GM10248 (cell line): ENCODE results near the gene WDR18.
"Not testable (repeated sequence)": the region's sequence is repeated elsewhere in the genome, so short reads cannot be mapped to it uniquely, and the experiment has no call there.

Experiments used
- CTCF ChIA-PET: fragments of 300-600 bp; sonication (Branson Sonifier 250); formaldehyde crosslinking; extraction: SDS; loops from one replicate; lab custom pipeline; 2021; ENCODE audit warnings: antibody characterized with exemption; lab: Yijun Ruan, JAX
- POLR2A ChIA-PET: fragments of 350-650 bp; sonication (Branson Sonifier 250); formaldehyde crosslinking; extraction: SDS; loops from one replicate; lab custom pipeline; 2020; ENCODE audit warnings: antibody characterized with exemption; lab: Yijun Ruan, JAX
- DNase-seq: peaks from one replicate; pipeline ENCODE4 v3.0.0; 2012; ENCODE audit errors: extremely low spot score
- TF ChIP-seq, protein P1 (sequence below): IDR thresholded peaks from 2 replicates; pipeline ENCODE4 v1.5.1; 2012; ENCODE audit warnings: mild to moderate bottlenecking, low read depth; ENCODE audit errors: extremely low read depth, missing control alignments, control extremely low read depth

The WDR18 gene

DNA sequence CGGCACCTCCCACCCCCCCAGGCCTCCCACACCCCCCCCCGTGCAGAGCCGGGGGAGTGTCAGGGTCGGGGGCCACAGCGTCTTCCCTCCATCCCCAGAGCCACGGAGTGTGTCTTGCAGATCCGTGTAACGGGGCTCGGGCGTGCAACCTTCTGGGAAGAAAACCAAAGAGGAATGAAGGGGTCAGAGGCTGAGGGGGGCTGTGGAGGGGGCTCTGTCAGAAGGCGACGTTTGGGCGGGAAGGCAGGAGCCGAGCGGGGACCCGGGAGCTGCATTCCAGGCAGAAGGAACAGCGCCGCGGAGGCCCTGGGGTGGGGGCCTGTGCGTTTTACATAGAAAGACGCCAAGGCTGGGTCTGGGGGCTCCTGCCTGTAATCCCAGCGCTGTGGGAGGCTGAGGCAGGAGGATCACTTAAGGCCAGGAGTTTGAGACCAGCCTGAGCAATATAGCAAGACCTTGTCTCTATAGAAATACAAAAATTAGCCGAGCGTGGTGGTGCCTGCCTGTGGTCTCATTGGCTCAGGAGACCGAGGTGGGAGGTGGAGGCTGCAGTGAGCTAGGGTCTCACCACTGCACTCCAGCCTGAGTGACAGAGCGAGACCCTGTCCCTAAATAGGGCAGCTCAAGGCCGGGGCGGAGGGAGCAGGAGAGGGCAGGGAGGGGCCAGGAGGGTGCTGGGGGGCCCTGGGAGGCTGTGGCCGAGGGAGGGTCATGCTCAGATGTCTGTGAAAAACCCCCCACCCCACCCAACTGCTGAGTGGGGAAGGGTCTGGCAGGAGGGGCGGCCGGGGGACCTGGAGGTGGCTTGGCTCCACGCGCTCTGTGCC is 30.5 kb upstream of the WDR18 start:
- ChIA-PET POLR2A (no interaction called here), CTCF (no interaction called here)
- TF ChIP-seq, protein P1, sequence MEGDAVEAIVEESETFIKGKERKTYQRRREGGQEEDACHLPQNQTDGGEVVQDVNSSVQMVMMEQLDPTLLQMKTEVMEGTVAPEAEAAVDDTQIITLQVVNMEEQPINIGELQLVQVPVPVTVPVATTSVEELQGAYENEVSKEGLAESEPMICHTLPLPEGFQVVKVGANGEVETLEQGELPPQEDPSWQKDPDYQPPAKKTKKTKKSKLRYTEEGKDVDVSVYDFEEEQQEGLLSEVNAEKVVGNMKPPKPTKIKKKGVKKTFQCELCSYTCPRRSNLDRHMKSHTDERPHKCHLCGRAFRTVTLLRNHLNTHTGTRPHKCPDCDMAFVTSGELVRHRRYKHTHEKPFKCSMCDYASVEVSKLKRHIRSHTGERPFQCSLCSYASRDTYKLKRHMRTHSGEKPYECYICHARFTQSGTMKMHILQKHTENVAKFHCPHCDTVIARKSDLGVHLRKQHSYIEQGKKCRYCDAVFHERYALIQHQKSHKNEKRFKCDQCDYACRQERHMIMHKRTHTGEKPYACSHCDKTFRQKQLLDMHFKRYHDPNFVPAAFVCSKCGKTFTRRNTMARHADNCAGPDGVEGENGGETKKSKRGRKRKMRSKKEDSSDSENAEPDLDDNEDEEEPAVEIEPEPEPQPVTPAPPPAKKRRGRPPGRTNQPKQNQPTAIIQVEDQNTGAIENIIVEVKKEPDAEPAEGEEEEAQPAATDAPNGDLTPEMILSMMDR = no peak
- no peak for DNase-seq

DNA sequence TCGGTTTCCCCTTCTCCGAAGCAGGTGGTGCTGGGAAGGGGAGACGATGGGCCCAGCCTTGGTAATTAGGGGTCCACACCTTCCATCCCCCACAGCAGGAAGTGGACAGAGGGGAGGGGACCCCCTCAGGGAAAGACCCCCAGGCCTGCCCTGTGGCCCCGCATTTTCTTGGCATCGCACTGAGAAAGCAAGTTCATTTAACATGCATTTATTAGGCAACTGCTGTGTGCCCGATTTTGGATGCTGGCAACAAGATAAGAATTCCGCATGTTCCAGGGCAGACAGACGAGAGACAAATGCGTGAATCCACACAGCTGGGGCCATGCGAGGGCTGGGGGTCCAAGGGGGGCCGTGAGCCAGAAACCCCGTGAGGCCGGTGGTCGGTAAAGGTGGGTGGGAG is 29.9 kb upstream of the WDR18 start:
- POLR2A ChIA-PET = interaction anchor here (1.0 kb wide), 1 partner anchor 11 kb away, joined by 4 read pairs; no protein-coding TSS in a partner anchor
- no peak for DNase-seq
- CTCF ChIA-PET = interaction anchor here (0.6 to 2.3 kb wide), 5 partner anchors 11 to 98 kb away, joined by 3 to 9 read pairs (median 3); no protein-coding TSS in a partner anchor
- TF ChIP-seq, protein P1 = no peak

DNA sequence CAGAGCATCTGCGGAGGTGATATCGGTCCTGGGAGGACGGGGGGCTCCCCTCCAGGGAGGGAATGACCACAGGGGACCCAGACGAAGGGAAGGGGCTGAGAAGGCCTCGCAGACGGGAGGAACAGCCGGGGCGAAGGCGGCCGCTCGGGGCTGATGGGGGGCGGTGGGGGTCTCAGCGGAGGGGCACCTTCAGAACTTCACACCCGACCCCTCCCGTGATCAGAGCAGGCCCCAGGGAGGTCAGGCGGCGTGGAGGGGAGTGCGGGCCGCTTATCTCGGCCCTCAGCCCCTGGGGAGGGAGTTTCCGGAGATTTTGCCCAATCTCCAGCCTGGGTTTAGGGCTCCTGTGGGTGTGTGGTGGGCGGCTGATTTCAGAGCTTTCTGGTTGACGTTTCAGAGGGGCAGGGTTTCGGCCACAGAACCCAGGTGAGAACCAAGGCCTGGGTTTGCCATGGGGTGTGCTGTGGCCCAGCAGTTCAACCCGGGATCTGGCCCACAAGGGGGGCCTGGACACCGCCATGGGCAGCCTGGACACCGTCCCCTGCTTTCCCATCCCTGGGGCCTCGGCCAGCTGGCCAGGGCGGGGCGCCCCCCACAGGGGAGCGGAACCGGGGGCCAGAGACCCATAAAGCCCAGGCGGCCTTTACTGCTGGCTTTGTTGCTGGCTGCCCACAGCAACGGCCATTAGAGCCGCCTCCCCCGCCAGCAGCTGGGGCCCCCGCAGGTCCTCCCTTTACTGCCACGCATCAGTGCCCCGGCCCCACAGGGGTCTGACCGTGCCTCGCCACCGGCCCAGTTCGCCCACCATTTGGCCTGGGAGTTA is 29.3 kb upstream of the WDR18 start:
- peak; percentile 90 for DNase-seq
- ChIA-PET POLR2A (interaction anchor here (1.0 kb wide), 1 partner anchor 12 kb away, joined by 4 read pairs; no protein-coding TSS in a partner anchor), CTCF (interaction anchor here (0.6 to 2.3 kb wide), 6 partner anchors 10 to 99 kb away, joined by 3 to 9 read pairs (median 3); no protein-coding TSS in a partner anchor)
- TF ChIP-seq, protein P1 = no peak

DNA sequence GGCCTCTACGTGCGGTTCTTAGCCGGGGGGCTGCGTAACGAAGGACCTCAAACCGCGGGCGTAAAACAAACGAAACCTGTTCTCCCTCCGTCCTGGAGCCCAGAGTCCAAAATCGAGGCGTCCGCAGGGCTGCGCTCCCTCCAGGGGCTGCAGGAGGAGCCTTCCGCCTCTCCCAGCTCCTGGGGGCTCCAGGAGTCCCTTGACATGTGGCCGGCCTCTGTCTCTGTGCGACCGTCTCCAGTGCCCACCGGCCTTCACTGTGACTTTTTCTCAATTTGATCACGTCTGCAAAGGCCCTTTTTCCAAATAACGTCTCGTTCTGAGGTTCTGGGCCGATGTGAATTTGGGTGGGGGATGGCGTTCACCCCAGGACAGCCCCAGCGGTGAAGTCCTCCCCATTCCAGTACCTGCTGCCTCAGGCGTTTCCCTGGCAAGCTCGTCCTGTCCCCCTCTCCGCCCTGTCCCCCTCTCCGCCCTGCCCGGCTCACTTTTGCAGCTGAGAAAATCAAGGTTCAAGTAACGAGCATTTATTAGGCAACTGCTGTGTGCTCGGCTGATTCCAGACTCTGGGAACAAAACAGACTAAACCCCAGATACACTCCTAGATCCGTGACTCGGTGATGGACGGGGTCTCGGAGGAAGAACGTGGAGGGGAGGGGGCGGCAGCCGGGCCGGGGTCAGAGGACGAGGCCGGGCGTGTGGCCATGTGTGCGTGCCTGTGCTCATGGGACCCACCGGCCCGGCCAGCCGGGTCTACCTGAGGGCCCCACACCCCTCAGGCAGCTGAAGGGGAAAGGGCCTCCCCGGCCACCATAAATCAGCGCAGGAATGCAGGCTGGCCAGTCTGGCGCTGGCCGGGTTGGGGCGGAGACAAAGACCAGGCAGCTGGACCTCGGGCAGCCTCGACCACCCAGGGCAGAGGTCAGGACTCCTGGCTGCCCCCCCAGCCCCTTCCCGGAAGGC is 28.1 kb upstream of the WDR18 start:
- TF ChIP-seq, protein P1 = no peak
- DNase-seq = no peak
- ChIA-PET CTCF (interaction anchor here (2.2 to 2.3 kb wide), 2 partner anchors 15 to 26 kb away, joined by 6 to 9 read pairs; no protein-coding TSS in a partner anchor), POLR2A (no interaction called here)

DNA sequence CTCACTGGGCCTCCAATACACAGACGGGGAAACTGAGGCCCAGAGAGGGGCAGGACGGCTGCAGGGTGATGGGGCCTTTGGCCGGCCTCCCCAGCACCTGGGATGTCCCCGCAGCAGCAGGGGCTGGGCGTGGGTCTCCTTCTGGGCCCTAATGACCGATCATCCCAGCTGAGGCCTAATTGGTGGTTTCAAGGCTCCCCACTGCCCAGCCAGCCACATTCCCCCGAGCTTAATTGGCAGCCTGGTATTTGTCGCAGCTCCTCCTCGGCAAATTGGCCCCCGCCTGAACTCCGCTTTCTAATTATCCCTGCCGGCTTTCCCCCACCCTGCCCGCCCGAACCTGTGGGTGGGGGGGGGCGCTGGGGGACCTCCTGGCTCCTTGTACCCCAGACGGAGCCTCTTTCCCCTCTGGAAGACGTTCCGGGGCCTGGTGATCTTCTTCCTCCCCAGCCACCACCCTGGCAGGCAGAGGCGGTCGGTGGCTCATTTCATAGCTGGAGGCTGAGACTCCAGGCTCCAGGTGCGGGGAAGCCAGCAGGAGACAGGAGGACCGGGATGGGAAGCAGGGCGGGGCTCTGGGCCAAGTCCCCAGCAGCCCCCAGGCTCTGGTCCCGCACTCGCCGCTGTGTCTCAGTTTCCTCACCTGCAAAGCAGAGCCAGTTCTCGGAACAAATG is 27.2 kb upstream of the WDR18 start:
- DNase-seq = no peak
- ChIA-PET POLR2A (interaction anchor here (0.6 kb wide), 1 partner anchor 9 kb away, joined by 4 read pairs; no protein-coding TSS in a partner anchor), CTCF (interaction anchor here (2.2 kb wide), 1 partner anchor 25 kb away, joined by 6 read pairs; no protein-coding TSS in a partner anchor)
- TF ChIP-seq, protein P1 = no peak

DNA sequence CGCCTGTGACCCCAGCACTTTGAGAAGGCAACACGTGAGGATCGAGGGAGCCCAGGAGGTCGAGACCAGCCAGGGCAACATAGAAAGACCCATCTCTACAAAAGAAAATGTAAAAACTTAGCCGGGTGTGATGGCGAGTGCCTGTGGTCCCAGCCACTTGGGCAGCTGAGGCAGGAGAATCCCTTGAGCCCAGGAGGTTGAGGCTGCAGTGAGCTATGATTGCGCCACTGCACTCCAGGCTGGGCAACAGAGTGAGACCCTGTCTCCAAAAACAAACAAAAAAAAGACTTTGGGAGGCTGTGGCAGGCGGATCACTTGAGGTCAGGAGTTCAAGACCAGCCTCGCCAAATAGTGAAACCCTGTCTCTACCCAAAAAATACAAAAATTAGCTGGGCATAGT is 26.6 kb upstream of the WDR18 start:
- ChIA-PET CTCF (interaction anchor here (0.9 to 2.2 kb wide), 3 partner anchors 9 to 26 kb away, joined by 3 to 6 read pairs (median 3); partner anchors contain the start of gene WDR18), POLR2A (interaction anchor here (0.6 kb wide), 1 partner anchor 8 kb away, joined by 4 read pairs; no protein-coding TSS in a partner anchor)

More for the DNA sequence above, 26.6 kb upstream of the WDR18 start:
- not testable (repeated sequence) for DNase-seq
